Measurements from ENCODE around the gene FOXA2. TPM values are rescaled to one million over a fixed set of nuclear protein-coding genes. Genes with fewer than 3 reads are reported as not detected.
A peak's percentile ranks its signal among the peaks of the same experiment; 100 is the strongest.

Gene FOXA2
- total and polyA plus RNA-seq, 2 of the 13 experiments (the other 11 are each of a cell fraction or from before 2014, with no cell fraction given): 8.8 to 12.2 TPM

DNA sequence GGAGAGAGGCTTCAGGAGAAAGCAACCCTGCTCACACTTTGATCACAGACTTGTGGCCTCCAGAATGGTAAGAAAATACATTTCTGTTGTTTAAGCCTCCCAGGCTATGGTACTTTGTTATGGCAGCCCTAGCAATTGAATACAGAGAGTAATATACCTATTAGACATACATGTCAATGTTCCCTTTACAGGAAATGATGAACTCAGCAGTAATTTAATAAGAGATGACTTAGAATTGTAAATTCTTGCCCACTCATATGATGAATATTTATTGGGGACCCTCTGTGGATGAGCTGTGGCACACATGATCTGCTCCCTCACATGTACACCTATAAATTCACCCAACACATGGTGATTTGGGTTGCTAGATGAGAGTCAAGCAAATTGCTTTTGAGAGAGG is 20.4 kb upstream of the FOXA2 start:
- Histone ChIP-seq H3K27me3 (ENCODE audit: control insufficient read depth in 1 of 2, insufficient read depth in 2 of 2, low read length in 2 of 2) (peaks cover 0 to 42% of the 10 kb centered on the region in 2 experiments; a peak in 3 of 5 replicates), H3K4me2 (ENCODE audit: low read depth, low read length) (no peak overlapping the region), H3K9me3 (ENCODE audit: low read length) (no peaks in the 10 kb centered on the region), H3K4me1 (ENCODE audit: insufficient read depth, low read length) (no peaks in the 10 kb centered on the region), H3K4me3 (replicated peaks in 1 of 3; ENCODE audit: insufficient read depth in 1 of 3, low read depth in 2 of 3, low read length in 3 of 3) (no peak overlapping the region), H3K79me2 (ENCODE audit: insufficient read depth, low read length) (no peaks in the 10 kb centered on the region), H2AFZ (ENCODE audit: low read length) (no peak overlapping the region), H3K27ac (ENCODE audit: extremely low read length, insufficient read depth, low read length) (no peak overlapping the region), H3K9ac (ENCODE audit: insufficient read depth, low read depth, low read length) (no peak overlapping the region), H3K36me3 (replicated peaks in 1 of 2; ENCODE audit: control insufficient read depth in 1 of 2, insufficient read depth in 2 of 2, low read length in 2 of 2) (no peaks in the 10 kb centered on the region), H4K20me1 (ENCODE audit: insufficient read depth, low read length) (no peaks in the 10 kb centered on the region)
- ChIA-PET CTCF (ENCODE audit: low intra/inter-chr PET ratio, low total read pairs) (no interaction called here), POLR2A (no interaction called here)
- BruUV-seq (replicated peaks): no TSS peak
- in situ Hi-C loops (cut with HindIII; ENCODE audit: extremely low pct_ligation_motif_present, low pct_unique_long_range_greater_than_20kb) (no loop called here), intact Hi-C loops (cut with micrococcal nuclease; ENCODE audit: unreplicated experiment) (no loop called here)
- DNase-seq (ENCODE audit: low spot score): no peak
- no peak for FAIRE-seq
- no peak for TF ChIP-seq ZNF121 (CRISPR knock-in tag; IDR thresholded peaks at IDR 0.05)
- peak; percentile 68 to 85; a peak in 3 of 4 replicates for TF ChIP-seq MAFK (conservative IDR thresholded peaks at IDR 0.05 in 1 of 2, IDR thresholded peaks at IDR 0.05 in 1 of 2; ENCODE audit: low read length in 2 of 2)
- TF ChIP-seq MAFF (IDR thresholded peaks at IDR 0.05; ENCODE audit: low read depth, low read length): peak; percentile 58; the same call in 1 of the 2 replicates
- TF ChIP-seq ZNF547 (CRISPR knock-in tag; IDR thresholded peaks at IDR 0.05): no peak
- ATAC-seq: no peak

GRCh38 chr20:22601361-22602141 is 17.2 kb upstream of the FOXA2 start:
- CTCF ChIA-PET (ENCODE audit: low intra/inter-chr PET ratio, low total read pairs): no interaction called here
- Histone ChIP-seq H3K4me2 (ENCODE audit: low read depth, low read length) (no peak overlapping the region), H2AFZ (ENCODE audit: low read length) (no peak overlapping the region), H3K4me3 (replicated peaks in 1 of 3; ENCODE audit: insufficient read depth in 1 of 3, low read depth in 2 of 3, low read length in 3 of 3) (no peak overlapping the region), H3K27me3 (ENCODE audit: control insufficient read depth in 1 of 2, insufficient read depth in 2 of 2, low read length in 2 of 2) (peaks cover 3 to 39% of the 10 kb centered on the region in 2 experiments; a peak in 3 of 5 replicates), H3K9me3 (ENCODE audit: low read length) (no peaks in the 10 kb centered on the region), H3K4me1 (ENCODE audit: insufficient read depth, low read length) (no peaks in the 10 kb centered on the region), H3K27ac (ENCODE audit: extremely low read length, insufficient read depth, low read length) (no peak overlapping the region), H4K20me1 (ENCODE audit: insufficient read depth, low read length) (no peaks in the 10 kb centered on the region), H3K36me3 (replicated peaks in 1 of 2; ENCODE audit: control insufficient read depth in 1 of 2, insufficient read depth in 2 of 2, low read length in 2 of 2) (no peaks in the 10 kb centered on the region), H3K79me2 (ENCODE audit: insufficient read depth, low read length) (no peaks in the 10 kb centered on the region), H3K9ac (ENCODE audit: insufficient read depth, low read depth, low read length) (no peak overlapping the region)
- DNase-seq (ENCODE audit: low spot score) (peak; percentile 20), ATAC-seq (no peak; the same call in 2 of the 3 replicates), FAIRE-seq (no peak)
- WGBS (ENCODE audit: low lambda C conversion rate): 0% methylated on average over 2 of the region's 2 CpGs
- in situ Hi-C loops (cut with HindIII; ENCODE audit: extremely low pct_ligation_motif_present, low pct_unique_long_range_greater_than_20kb): no loop called here
- intact Hi-C loops (cut with micrococcal nuclease; ENCODE audit: unreplicated experiment): no loop called here
- BruUV-seq (replicated peaks): no TSS peak
- POLR2A ChIA-PET: interaction anchor here (1.4 kb wide), 1 partner anchor 15 kb away, joined by 3 read pairs; no protein-coding TSS in a partner anchor
- peak; percentile 50 for TF ChIP-seq FOSL2 (CRISPR knock-in tag; IDR thresholded peaks at IDR 0.05)
- TF ChIP-seq, protein P1, sequence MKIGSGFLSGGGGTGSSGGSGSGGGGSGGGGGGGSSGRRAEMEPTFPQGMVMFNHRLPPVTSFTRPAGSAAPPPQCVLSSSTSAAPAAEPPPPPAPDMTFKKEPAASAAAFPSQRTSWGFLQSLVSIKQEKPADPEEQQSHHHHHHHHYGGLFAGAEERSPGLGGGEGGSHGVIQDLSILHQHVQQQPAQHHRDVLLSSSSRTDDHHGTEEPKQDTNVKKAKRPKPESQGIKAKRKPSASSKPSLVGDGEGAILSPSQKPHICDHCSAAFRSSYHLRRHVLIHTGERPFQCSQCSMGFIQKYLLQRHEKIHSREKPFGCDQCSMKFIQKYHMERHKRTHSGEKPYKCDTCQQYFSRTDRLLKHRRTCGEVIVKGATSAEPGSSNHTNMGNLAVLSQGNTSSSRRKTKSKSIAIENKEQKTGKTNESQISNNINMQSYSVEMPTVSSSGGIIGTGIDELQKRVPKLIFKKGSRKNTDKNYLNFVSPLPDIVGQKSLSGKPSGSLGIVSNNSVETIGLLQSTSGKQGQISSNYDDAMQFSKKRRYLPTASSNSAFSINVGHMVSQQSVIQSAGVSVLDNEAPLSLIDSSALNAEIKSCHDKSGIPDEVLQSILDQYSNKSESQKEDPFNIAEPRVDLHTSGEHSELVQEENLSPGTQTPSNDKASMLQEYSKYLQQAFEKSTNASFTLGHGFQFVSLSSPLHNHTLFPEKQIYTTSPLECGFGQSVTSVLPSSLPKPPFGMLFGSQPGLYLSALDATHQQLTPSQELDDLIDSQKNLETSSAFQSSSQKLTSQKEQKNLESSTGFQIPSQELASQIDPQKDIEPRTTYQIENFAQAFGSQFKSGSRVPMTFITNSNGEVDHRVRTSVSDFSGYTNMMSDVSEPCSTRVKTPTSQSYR (CRISPR knock-in tag; IDR thresholded peaks at IDR 0.05; ENCODE audit: borderline replicate concordance): no peak
